ENCODE measurements around the gene WFDC1.

WFDC1 gene, protein sequence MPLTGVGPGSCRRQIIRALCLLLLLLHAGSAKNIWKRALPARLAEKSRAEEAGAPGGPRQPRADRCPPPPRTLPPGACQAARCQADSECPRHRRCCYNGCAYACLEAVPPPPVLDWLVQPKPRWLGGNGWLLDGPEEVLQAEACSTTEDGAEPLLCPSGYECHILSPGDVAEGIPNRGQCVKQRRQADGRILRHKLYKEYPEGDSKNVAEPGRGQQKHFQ

GRCh38 chr16:84294531-84295142 lies at the start of gene WFDC1:
TSS of gene WFDC1 (plus strand) at chr16:84294878. CDS start at chr16:84294972, 94 bp downstream.
- TF ChIP-seq, protein P1, sequence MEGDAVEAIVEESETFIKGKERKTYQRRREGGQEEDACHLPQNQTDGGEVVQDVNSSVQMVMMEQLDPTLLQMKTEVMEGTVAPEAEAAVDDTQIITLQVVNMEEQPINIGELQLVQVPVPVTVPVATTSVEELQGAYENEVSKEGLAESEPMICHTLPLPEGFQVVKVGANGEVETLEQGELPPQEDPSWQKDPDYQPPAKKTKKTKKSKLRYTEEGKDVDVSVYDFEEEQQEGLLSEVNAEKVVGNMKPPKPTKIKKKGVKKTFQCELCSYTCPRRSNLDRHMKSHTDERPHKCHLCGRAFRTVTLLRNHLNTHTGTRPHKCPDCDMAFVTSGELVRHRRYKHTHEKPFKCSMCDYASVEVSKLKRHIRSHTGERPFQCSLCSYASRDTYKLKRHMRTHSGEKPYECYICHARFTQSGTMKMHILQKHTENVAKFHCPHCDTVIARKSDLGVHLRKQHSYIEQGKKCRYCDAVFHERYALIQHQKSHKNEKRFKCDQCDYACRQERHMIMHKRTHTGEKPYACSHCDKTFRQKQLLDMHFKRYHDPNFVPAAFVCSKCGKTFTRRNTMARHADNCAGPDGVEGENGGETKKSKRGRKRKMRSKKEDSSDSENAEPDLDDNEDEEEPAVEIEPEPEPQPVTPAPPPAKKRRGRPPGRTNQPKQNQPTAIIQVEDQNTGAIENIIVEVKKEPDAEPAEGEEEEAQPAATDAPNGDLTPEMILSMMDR (IDR thresholded peaks at IDR 0.05; ENCODE audit: control extremely low read depth, extremely low read depth, low read depth, missing control alignments) = no peak
- ChIA-PET POLR2A (no interaction called here), CTCF (interaction anchor here (1.3 kb wide), 1 partner anchor 18 kb away, joined by 4 read pairs; no protein-coding TSS in a partner anchor)
- no peak for DNase-seq (ENCODE audit: extremely low spot score)

DNA sequence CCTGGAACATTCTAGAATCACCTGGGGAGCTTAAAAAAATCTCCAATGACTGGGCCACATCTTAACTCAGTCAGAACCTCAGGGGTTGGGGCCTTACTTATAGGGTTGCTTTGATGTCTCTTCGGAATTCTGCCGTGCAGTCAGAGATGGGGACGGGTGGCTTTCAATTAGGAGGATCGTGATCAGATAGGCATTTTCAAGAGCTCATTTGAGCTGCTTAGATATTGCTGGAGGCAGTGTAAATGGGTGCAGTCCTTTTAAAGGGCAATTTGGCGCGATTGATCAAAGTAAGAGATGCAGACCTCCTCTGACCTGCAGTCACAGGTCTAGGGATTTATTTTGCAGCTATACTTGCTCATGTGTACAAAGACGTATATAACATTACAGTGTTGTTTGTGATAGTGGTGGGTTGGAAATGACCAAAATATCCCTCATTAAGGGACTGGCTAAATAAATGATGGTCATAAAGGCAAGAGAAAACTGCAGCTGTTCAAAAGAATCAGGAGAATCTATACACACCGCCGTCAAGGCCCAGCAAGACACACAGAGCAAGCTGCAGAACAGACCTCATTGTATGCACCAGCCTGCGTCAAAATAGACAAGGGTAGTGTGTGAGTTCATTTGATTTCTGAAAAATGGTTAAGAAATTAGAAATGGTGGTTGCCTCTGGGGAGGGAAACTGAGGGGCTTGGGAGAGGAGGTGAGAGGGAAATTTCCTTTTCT lies 48.6 kb upstream of the WFDC1 start:
- POLR2A ChIA-PET = interaction anchor here (0.6 kb wide), 1 partner anchor 13 kb away, joined by 4 read pairs; no protein-coding TSS in a partner anchor
- no peak for DNase-seq (ENCODE audit: extremely low spot score)
- TF ChIP-seq, protein P1 (IDR thresholded peaks at IDR 0.05; ENCODE audit: control extremely low read depth, extremely low read depth, low read depth, missing control alignments) = no peak
- CTCF ChIA-PET = interaction anchor here (1.4 to 1.6 kb wide), 2 partner anchors 20 to 31 kb away, joined by 3 read pairs; no protein-coding TSS in a partner anchor

DNA sequence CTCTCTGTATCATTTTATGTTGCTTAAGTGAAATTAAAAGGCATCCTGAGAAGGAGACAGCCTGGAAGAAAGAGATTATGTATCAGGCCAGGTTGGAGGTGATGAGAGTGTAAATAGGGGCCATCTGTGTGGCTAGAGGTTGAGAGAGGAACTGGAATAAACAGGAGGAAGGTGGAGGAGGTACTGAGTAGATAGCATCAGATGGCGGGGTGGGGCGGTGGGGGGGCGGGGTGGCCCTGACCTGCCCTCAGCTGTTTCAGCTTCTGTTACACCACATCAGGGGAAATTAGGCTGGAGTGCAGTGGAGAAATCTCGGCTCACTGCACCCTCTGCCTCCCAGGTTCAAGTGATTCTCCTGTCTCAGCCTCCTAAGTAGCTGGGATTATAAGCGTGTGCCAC lies 48.0 kb upstream of the WFDC1 start:
- DNase-seq (ENCODE audit: extremely low spot score) = no peak
- ChIA-PET POLR2A (no interaction called here), CTCF (no interaction called here)
- TF ChIP-seq, protein P1 (IDR thresholded peaks at IDR 0.05; ENCODE audit: control extremely low read depth, extremely low read depth, low read depth, missing control alignments) = no peak

DNA sequence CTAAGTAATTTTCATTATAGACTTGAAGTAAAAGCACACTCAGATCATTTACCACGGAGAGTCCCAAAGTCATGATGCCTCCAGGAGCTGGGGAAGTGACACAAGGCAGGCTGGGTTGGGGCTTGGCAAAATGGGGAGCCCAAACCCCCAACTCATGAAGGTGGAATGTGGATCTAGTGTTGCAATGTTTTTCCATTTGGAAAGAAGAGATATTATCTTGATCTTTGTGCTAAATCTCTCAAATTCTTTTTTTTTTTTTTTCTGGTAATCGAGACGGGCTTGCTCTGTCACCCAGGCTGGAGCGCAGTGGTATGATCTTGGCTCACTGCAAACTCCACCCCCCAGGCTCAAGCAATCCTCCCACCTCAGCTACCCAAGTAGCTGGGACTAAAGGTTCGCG lies 47.3 kb upstream of the WFDC1 start:
- CTCF ChIA-PET = no interaction called here
- TF ChIP-seq, protein P1 (IDR thresholded peaks at IDR 0.05; ENCODE audit: control extremely low read depth, extremely low read depth, low read depth, missing control alignments) = no peak
- no peak for DNase-seq (ENCODE audit: extremely low spot score)
- POLR2A ChIA-PET = no interaction called here

- POLR2A ChIA-PET = no interaction called here
- DNase-seq (ENCODE audit: extremely low spot score) = no peak
- CTCF ChIA-PET = interaction anchor here (1.3 kb wide), 1 partner anchor 15 kb away, joined by 3 read pairs; no protein-coding TSS in a partner anchor
- TF ChIP-seq, protein P1 (IDR thresholded peaks at IDR 0.05; ENCODE audit: control extremely low read depth, extremely low read depth, low read depth, missing control alignments) = no peak
These were observed 46.8 kb upstream of the WFDC1 start for GRCh38 chr16:84247844-84248243.

DNA sequence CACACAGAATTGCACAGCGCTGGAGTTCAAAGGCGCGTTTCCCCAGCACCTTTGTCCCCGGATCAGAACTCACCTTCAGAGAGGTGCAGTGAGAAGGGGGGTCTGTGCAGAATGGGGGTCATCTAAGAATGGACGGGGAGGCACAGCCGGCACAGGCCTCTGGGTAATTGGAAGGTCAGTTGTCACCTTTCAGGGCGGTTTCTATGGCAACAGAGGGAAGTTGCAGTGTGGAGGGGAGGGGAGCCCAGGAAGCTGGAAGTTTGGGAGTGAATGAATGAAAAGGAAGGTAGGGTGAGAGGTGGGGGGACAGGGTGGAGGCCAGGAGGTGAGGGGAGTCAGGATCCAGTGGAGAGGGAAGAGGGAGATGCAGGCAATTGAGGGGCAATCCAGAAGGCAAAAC lies 42.5 kb upstream of the WFDC1 start:
- TF ChIP-seq, protein P1 (IDR thresholded peaks at IDR 0.05; ENCODE audit: control extremely low read depth, extremely low read depth, low read depth, missing control alignments) = no peak
- POLR2A ChIA-PET = no interaction called here
- CTCF ChIA-PET = no interaction called here
- DNase-seq (ENCODE audit: extremely low spot score) = no peak

Measured in GM10248 (cell line).